Skeletal muscle satellite cell (primary cell): ENCODE results near the gene SHCBP1L.
"Not testable (repeated sequence)": the region's sequence is repeated elsewhere in the genome, so short reads cannot be mapped to it uniquely, and the experiment has no call there.

Experiments
- H3K27me3 ChIP-seq: 2 replicates; pipeline ENCODE4 v1.7.0; 2013; ENCODE audit warnings: low read length; ENCODE audit not compliant: control insufficient read depth, insufficient read depth
- H3K36me3 ChIP-seq: 2 replicates; pipeline ENCODE4 v1.7.0; 2013; ENCODE audit warnings: mild to moderate bottlenecking, control low read depth, low read length; ENCODE audit not compliant: insufficient read depth
- H3K4me1 ChIP-seq: 2 replicates; pipeline ENCODE4 v1.7.0; 2013; ENCODE audit warnings: low read length; ENCODE audit not compliant: control insufficient read depth, insufficient read depth
- H3K4me2 ChIP-seq: 2 replicates; pipeline ENCODE4 v1.7.0; 2013; ENCODE audit warnings: mild to moderate bottlenecking, low read length
- H3K4me3 ChIP-seq: 2 replicates; pipeline ENCODE4 v1.7.0; 2013; ENCODE audit warnings: low read length
- H3K9ac ChIP-seq: 2 replicates; pipeline ENCODE4 v1.7.0; 2013; ENCODE audit warnings: mild to moderate bottlenecking, low read depth, low read length, moderate library complexity
- H3K9me3 ChIP-seq: replicated peaks from 2 replicates; pipeline ENCODE4 v1.7.0; 2013; ENCODE audit warnings: mild to moderate bottlenecking, control low read depth, low read length

Gene SHCBP1L

DNA sequence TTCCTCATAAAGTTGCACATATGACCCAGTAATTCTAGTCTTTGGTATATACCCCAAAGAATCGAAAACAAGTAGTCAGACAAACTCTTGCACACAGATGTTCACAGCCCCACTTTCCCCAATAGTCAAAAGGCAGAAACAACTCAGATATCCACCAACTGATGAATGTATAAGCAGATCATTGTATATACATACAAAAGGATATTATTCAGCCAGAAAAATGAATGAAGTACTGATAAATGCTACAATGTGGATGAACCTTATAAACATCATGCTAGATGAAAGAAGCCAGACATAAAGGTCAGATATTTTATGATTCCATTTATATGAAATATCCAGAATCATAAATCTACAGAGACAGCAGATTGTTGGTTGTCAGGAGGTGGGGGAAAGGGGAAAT, 27.3 kb downstream of the SHCBP1L start:
- Histone ChIP-seq H3K9ac (no peak overlapping the region), H3K4me3 (no peak overlapping the region), H3K4me1 (no peaks in the 10 kb centered on the region), H3K27me3 (peaks cover 38% of the 10 kb centered on the region), H3K9me3 (no peaks in the 10 kb centered on the region), H3K36me3 (no peaks in the 10 kb centered on the region), H3K4me2 (no peak overlapping the region)

GRCh38 chr1:182917378-182917777, 35.6 kb downstream of the SHCBP1L start:
- no peak overlapping the region for H3K4me2 ChIP-seq
- no peak overlapping the region for H3K4me3 ChIP-seq
- no peaks in the 10 kb centered on the region for H3K9me3 ChIP-seq
- no peaks in the 10 kb centered on the region for H3K4me1 ChIP-seq
- H3K9ac ChIP-seq, result no peak overlapping the region
- H3K27me3 ChIP-seq, result peaks cover 3% of the 10 kb centered on the region
- no peaks in the 10 kb centered on the region for H3K36me3 ChIP-seq

DNA sequence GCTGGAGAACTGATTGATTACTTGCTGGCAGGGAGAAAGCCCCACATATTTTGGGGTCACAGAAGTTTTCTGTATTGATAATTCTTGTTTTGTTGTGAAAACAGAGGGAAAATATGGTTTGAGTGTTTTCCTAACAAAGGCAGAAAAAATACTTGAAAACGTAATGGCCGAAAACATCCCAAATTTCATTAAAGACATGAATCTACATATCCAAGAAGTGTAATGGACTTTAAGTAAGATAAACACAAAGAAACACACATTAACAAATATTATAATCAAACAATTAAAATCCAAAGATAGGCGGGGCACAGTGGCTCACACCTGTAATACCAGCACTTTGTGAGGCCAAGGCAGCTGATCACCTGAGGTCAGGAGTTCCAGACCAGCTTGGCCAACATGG, 39.6 kb downstream of the SHCBP1L start:
- no peak overlapping the region for H3K4me2 ChIP-seq
- no peaks in the 10 kb centered on the region for H3K4me1 ChIP-seq
- no peak overlapping the region for H3K9ac ChIP-seq
- H3K27me3 ChIP-seq, result peaks cover 5% of the 10 kb centered on the region
- no peaks in the 10 kb centered on the region for H3K36me3 ChIP-seq
- H3K4me3 ChIP-seq, result no peak overlapping the region
- H3K9me3 ChIP-seq, result no peaks in the 10 kb centered on the region

DNA sequence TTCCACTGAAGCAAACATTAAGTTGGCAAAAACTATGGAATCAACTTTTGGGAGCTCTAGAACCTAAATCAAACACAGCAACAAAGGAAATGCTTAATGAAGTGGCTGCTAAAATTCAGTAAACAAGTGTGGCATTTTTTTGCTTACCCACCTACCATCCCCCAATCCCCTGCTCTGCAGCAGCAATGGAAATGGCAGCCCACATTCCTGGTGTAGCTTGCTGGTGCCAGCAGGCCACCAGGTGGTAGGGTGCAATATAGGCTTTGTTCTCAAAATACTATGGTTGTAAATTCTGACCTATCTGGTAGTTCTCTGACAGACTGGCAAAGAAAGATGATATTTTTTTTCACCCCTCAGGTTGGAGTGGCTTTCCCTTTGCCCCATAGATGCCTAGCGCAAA, 42.8 kb downstream of the SHCBP1L start:
- Histone ChIP-seq H3K9ac (no peak overlapping the region), H3K4me1 (no peaks in the 10 kb centered on the region), H3K36me3 (no peaks in the 10 kb centered on the region), H3K27me3 (peaks cover 9% of the 10 kb centered on the region), H3K4me3 (no peak overlapping the region), H3K9me3 (no peaks in the 10 kb centered on the region), H3K4me2 (no peak overlapping the region)

DNA sequence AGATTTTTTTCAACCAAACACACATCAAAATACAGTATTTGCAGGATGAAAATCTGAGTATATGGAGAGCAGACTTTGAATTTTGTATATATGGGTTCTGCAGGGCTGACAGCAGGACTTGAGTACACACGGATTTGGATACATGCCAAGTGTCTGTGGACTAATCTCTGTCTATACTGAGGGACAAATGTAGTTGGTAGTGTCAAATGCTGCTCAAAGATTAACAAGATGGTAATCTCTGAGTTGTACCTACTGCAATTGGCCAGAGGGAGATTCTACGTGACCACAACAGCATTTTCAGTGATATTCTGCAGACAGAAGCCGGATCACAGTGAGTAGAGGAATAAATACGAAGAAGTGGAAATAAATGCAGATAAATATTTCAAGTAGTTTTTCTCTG, 43.4 kb downstream of the SHCBP1L start:
- Histone ChIP-seq H3K36me3 (no peaks in the 10 kb centered on the region), H3K27me3 (peaks cover 9% of the 10 kb centered on the region), H3K4me1 (no peaks in the 10 kb centered on the region), H3K4me3 (no peak overlapping the region), H3K9me3 (no peaks in the 10 kb centered on the region), H3K9ac (no peak overlapping the region), H3K4me2 (no peak overlapping the region)

DNA sequence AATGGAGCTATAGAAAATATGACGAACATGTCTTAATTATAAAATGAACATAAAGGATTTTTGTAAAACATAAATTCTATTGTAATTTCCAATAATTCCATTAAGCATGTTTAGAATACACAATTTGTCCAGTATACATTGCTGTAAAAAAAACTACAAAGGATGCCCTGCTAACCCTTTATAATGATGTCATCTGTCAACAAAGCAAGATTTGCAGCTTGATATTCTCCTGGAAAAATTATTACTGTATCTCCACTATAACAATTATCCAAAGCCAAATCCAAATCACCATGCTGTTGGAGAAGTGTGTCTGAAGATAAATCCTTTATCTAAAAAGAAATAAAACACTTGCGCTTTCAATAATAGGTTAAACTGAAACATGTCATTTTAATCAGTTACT, 47.6 kb downstream of the SHCBP1L start:
- H3K9me3 ChIP-seq, result no peaks in the 10 kb centered on the region
- H3K4me3 ChIP-seq, result no peak overlapping the region
- peaks cover 6% of the 10 kb centered on the region for H3K27me3 ChIP-seq
- H3K4me1 ChIP-seq, result no peaks in the 10 kb centered on the region
- no peak overlapping the region for H3K4me2 ChIP-seq
- H3K36me3 ChIP-seq, result no peaks in the 10 kb centered on the region
- no peak overlapping the region for H3K9ac ChIP-seq

GRCh38 chr1:182901946-182902345, 51.0 kb downstream of the SHCBP1L start:
- H3K9ac ChIP-seq, result not testable (repeated sequence)

GRCh38 chr1:182897696-182898095, 55.3 kb downstream of the SHCBP1L start:
- Histone ChIP-seq H3K9me3 (no peaks in the 10 kb centered on the region), H3K27me3 (no peaks in the 10 kb centered on the region), H3K4me3 (no peak overlapping the region), H3K4me1 (no peaks in the 10 kb centered on the region), H3K4me2 (no peak overlapping the region), H3K9ac (no peak overlapping the region), H3K36me3 (no peaks in the 10 kb centered on the region)

More at GRCh38 chr1:182901946-182902345, 51.0 kb downstream of the SHCBP1L start:
- H3K36me3 ChIP-seq, H3K4me2 ChIP-seq, H3K4me1 ChIP-seq, H3K27me3 ChIP-seq, H3K4me3 ChIP-seq, H3K9me3 ChIP-seq: not testable (repeated sequence)

DNA sequence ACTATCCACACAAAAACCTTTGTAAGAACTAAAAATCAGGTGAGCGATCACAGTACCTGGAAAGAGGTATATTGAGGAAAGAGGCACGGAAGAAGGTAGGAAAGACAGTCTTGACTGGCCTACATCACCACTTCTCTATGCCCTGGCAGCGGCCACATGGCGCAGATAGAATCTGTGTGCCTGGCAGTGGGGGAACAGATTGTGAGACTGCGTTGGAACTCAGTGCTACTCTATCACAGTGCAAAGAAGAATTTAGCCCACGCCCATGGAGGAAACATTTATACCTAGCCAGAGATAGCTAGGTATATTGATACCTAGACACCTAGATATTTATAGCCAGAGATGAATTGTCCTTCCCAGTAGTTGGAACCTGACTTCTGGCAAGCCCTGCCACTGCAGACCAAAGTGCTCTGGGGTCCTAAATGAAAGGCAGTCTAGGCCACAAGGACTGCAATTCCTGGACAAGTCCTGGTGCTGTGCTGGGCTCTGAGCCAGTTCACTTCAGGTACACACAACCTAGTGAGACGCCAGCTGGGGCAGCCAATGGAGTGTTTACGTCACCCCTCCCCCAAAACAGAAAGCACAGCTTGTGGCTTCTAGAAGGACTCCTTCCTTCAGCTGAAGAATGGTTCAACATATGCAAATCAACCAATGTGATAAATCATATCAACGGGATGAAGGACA, 61.9 kb downstream of the SHCBP1L start:
- peaks cover 37% of the 10 kb centered on the region for H3K36me3 ChIP-seq
- no peaks in the 10 kb centered on the region for H3K4me1 ChIP-seq
- no peaks in the 10 kb centered on the region for H3K27me3 ChIP-seq
- no peaks in the 10 kb centered on the region for H3K9me3 ChIP-seq
- H3K4me3 ChIP-seq, result no peak overlapping the region
- no peak overlapping the region for H3K9ac ChIP-seq
- no peak overlapping the region for H3K4me2 ChIP-seq

DNA sequence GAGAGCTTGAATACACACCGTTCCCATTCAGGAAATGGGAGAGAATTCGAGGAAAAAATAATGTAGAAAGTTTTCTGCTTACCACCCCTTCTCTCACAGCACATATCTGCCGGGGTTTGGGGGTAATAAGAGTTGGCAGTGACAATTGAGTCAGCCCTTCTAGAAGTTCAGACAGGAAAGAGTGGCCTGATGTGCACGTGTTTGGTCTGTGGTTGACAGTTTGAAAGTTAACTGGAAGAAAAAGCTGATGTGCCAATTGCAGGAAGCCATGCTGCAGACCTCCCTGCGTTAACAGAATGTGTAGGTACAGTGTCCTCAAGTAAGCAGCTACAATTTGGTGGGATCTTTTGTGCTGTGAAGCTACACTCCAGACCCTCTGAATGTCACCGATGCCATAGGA, 63.0 kb downstream of the SHCBP1L start:
- H3K27me3 ChIP-seq, result no peaks in the 10 kb centered on the region
- no peak overlapping the region for H3K9ac ChIP-seq
- H3K9me3 ChIP-seq, result no peaks in the 10 kb centered on the region
- H3K4me3 ChIP-seq, result no peak overlapping the region
- H3K4me2 ChIP-seq, result no peak overlapping the region
- no peaks in the 10 kb centered on the region for H3K4me1 ChIP-seq
- peaks cover 47% of the 10 kb centered on the region for H3K36me3 ChIP-seq

- Histone ChIP-seq H3K4me3 (no peak overlapping the region), H3K9ac (no peak overlapping the region), H3K9me3 (no peaks in the 10 kb centered on the region), H3K4me1 (no peaks in the 10 kb centered on the region), H3K4me2 (no peak overlapping the region), H3K27me3 (no peaks in the 10 kb centered on the region), H3K36me3 (peaks cover 56% of the 10 kb centered on the region)
These were observed 64.0 kb downstream of the SHCBP1L start for GRCh38 chr1:182888736-182889531.

DNA sequence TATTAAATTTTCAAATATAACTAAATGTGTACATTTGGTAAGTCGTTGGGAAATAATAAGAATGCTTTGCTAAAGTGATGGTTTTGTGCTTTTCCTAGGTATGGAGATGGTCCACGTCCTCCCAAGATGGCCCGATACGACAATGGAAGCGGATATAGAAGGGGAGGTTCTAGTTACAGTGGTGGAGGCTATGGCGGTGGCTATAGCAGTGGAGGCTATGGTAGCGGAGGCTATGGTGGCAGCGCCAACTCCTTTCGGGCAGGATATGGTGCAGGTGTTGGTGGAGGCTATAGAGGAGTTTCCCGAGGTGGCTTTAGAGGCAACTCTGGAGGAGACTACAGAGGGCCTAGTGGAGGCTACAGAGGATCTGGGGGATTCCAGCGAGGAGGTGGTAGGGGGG, 66.0 kb downstream of the SHCBP1L start:
- no peak overlapping the region for H3K4me2 ChIP-seq
- H3K27me3 ChIP-seq, result no peaks in the 10 kb centered on the region
- H3K9ac ChIP-seq, result no peak overlapping the region
- no peaks in the 10 kb centered on the region for H3K9me3 ChIP-seq
- no peaks in the 10 kb centered on the region for H3K4me1 ChIP-seq
- H3K36me3 ChIP-seq, result peaks cover 71% of the 10 kb centered on the region
- H3K4me3 ChIP-seq, result no peak overlapping the region
